Astrocyte (in vitro differentiated cells and primary cell): ENCODE measurements around the gene IFT172. TPM values are rescaled to one million over a fixed set of nuclear protein-coding genes. Genes with fewer than 3 reads are reported as not detected.

Experiments used
- DNase-seq: peaks from one replicate; pipeline ENCODE4 v3.0.0-alpha.2; 2010; ENCODE audit warnings: low read depth
- FAIRE-seq: peaks from 2 replicates; lab custom pipeline; 2011; peaks lifted over from hg19 to GRCh38; lab: Jason Lieb, UNC
- H2AFZ ChIP-seq: 2 replicates; pipeline ENCODE4 v1.6.0; 2012; ENCODE audit warnings: low read depth, low read length, inconsistent platforms
- H3K27ac ChIP-seq: 2 replicates; pipeline ENCODE4 v1.5.1; 2011; ENCODE audit warnings: low read depth, low read length, inconsistent platforms
- H3K27me3 ChIP-seq: 2 replicates; pipeline ENCODE4 v1.6.0; 2011; ENCODE audit warnings: low read length, inconsistent platforms; ENCODE audit not compliant: insufficient read depth
- H3K36me3 ChIP-seq: 2 replicates; pipeline ENCODE4 v1.5.1; 2011; ENCODE audit warnings: low read length, inconsistent platforms; ENCODE audit not compliant: insufficient read depth
- H3K4me1 ChIP-seq: 2 replicates; pipeline ENCODE4 v1.5.1; 2011; ENCODE audit warnings: low read length, inconsistent platforms; ENCODE audit not compliant: insufficient read depth
- H3K4me2 ChIP-seq: 2 replicates; pipeline ENCODE4 v1.6.0; 2012; ENCODE audit warnings: low read length, inconsistent platforms
- H3K4me3 ChIP-seq: 2 replicates; pipeline ENCODE4 v1.5.1; 2011; ENCODE audit warnings: low read depth, mild to moderate bottlenecking, low read length, inconsistent platforms; ENCODE audit not compliant: insufficient read depth
- H3K79me2 ChIP-seq: 2 replicates; pipeline ENCODE4 v1.6.0; 2012; ENCODE audit warnings: mild to moderate bottlenecking, low read length, inconsistent platforms; ENCODE audit not compliant: insufficient read depth
- H3K9ac ChIP-seq: 2 replicates; pipeline ENCODE4 v1.6.0; 2012; ENCODE audit warnings: mild to moderate bottlenecking, low read length, inconsistent platforms
- H3K9me3 ChIP-seq: 2 replicates; pipeline ENCODE4 v1.5.1; 2012; ENCODE audit warnings: low read depth, mild to moderate bottlenecking, low read length, inconsistent platforms; ENCODE audit not compliant: insufficient read depth
- H4K20me1 ChIP-seq: 2 replicates; pipeline ENCODE4 v1.6.0; 2012; ENCODE audit warnings: low read length, inconsistent platforms; ENCODE audit not compliant: insufficient read depth
- H3K27ac Mint-ChIP-seq: one replicate; pipeline ENCODE4 v1.8.0; 2021; ENCODE audit warnings: mild to moderate bottlenecking, mixed read lengths; ENCODE audit not compliant: unreplicated experiment
- H3K27me3 Mint-ChIP-seq: one replicate; pipeline ENCODE4 v1.8.0; 2021; ENCODE audit warnings: low read depth, mixed read lengths; ENCODE audit not compliant: unreplicated experiment
- H3K36me3 Mint-ChIP-seq: one replicate; pipeline ENCODE4 v1.8.0; 2021; ENCODE audit warnings: low read depth, mixed read lengths; ENCODE audit not compliant: unreplicated experiment
- H3K4me1 Mint-ChIP-seq: one replicate; pipeline ENCODE4 v1.8.0; 2021; ENCODE audit warnings: low read depth, mixed read lengths; ENCODE audit not compliant: unreplicated experiment
- H3K4me3 Mint-ChIP-seq: one replicate; pipeline ENCODE4 v1.8.0; 2021; ENCODE audit warnings: mild to moderate bottlenecking, moderate library complexity, mixed read lengths; ENCODE audit not compliant: unreplicated experiment
- H3K9me3 Mint-ChIP-seq: one replicate; pipeline ENCODE4 v1.8.0; 2021; ENCODE audit warnings: mild to moderate bottlenecking, mixed read lengths; ENCODE audit not compliant: unreplicated experiment
- EZH2 ChIP-seq: IDR thresholded peaks from 2 replicates; pipeline ENCODE4 v1.6.1; 2012; ENCODE audit warnings: mild to moderate bottlenecking, low read length, inconsistent platforms; ENCODE audit not compliant: insufficient read depth
- total RNA-seq: library from RNA; stranded (reverse); gene quantifications from 2 replicates; pipeline ENCODE4 v1.2.1, GENCODE V29; 2021
- TF ChIP-seq, protein P1 (sequence below): IDR thresholded peaks from 2 replicates; pipeline ENCODE4 v1.5.1; 2011; ENCODE audit warnings: low read depth, mild to moderate bottlenecking, inconsistent platforms, low read length, moderate library complexity; ENCODE audit not compliant: insufficient read depth

IFT172 gene
- total RNA-seq, 1 donor from 2014 or later, result 15.4 TPM

DNA sequence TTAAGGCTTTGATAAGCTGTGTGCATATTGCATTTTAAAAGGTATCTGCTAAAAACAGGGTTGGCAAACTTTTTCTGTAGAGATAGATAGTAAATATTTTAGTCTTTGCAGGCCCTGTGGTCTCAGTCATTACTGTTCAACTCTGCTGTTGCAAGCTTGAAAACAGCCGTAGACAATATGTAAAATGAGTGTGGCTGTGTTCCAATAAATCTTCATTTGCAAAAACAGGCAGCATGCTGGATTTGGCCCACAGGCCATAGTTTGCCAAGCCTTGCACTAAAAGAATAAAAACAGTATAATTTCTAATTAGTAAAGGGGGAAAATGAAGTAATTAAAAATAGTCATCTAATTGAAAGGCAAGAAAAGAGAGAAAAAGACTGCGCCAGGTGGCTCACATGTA is 42.4 kb upstream of the IFT172 start:
- Mint-ChIP-seq H3K27ac (no peak overlapping the region), H3K4me3 (no peak overlapping the region), H3K4me1 (no peaks in the 10 kb centered on the region), H3K9me3 (peaks cover 1% of the 10 kb centered on the region), H3K27me3 (peaks cover 11% of the 10 kb centered on the region), H3K36me3 (no peaks in the 10 kb centered on the region)
- no peaks in the 10 kb centered on the region for H3K9me3 ChIP-seq
- H2AFZ ChIP-seq, result no peak overlapping the region
- TF ChIP-seq, protein P1, sequence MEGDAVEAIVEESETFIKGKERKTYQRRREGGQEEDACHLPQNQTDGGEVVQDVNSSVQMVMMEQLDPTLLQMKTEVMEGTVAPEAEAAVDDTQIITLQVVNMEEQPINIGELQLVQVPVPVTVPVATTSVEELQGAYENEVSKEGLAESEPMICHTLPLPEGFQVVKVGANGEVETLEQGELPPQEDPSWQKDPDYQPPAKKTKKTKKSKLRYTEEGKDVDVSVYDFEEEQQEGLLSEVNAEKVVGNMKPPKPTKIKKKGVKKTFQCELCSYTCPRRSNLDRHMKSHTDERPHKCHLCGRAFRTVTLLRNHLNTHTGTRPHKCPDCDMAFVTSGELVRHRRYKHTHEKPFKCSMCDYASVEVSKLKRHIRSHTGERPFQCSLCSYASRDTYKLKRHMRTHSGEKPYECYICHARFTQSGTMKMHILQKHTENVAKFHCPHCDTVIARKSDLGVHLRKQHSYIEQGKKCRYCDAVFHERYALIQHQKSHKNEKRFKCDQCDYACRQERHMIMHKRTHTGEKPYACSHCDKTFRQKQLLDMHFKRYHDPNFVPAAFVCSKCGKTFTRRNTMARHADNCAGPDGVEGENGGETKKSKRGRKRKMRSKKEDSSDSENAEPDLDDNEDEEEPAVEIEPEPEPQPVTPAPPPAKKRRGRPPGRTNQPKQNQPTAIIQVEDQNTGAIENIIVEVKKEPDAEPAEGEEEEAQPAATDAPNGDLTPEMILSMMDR, result no peak
- TF ChIP-seq EZH2, result no peak
- no peak overlapping the region for H3K4me3 ChIP-seq
- no peak overlapping the region for H3K4me2 ChIP-seq
- H3K4me1 ChIP-seq, result no peaks in the 10 kb centered on the region
- FAIRE-seq (no peak), DNase-seq (no peak)
- H3K36me3 ChIP-seq, result no peaks in the 10 kb centered on the region
- H3K9ac ChIP-seq, result no peak overlapping the region
- H3K27me3 ChIP-seq, result peaks cover 2% of the 10 kb centered on the region
- H4K20me1 ChIP-seq, result no peaks in the 10 kb centered on the region
- H3K79me2 ChIP-seq, result no peaks in the 10 kb centered on the region
- no peak overlapping the region for H3K27ac ChIP-seq

DNA sequence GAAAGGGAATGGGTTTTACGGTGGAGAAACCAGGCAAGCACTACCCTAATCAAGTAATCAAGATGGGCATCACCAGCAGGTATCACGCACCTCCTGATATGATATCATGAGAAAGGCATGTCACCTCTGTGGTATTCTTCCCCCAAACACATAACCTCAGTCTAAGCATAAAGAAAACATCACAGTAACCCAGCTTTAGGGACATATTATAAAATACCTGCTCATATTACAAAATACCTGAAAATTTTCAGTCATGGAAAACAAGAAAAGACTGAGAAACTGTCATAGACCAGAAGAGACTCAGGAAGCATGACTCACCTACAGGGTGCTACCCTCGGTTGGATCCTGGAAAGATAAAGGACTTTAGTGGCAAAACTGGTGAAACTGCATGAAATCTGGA is 37.6 kb upstream of the IFT172 start:
- no peak overlapping the region for H2AFZ ChIP-seq
- no peaks in the 10 kb centered on the region for H3K4me1 Mint-ChIP-seq
- H3K36me3 ChIP-seq, result no peaks in the 10 kb centered on the region
- FAIRE-seq (no peak), DNase-seq (peak; percentile 5)
- H3K4me1 ChIP-seq, result no peaks in the 10 kb centered on the region
- H3K4me3 ChIP-seq, result no peak overlapping the region
- no peak overlapping the region for H3K4me2 ChIP-seq
- no peaks in the 10 kb centered on the region for H3K79me2 ChIP-seq
- no peak overlapping the region for H3K9ac ChIP-seq
- H3K27me3 ChIP-seq, result no peaks in the 10 kb centered on the region
- no peak overlapping the region for H3K27ac ChIP-seq
- H3K9me3 ChIP-seq, result no peaks in the 10 kb centered on the region
- H3K27me3 Mint-ChIP-seq, result peaks cover 13% of the 10 kb centered on the region
- no peak for TF ChIP-seq EZH2
- TF ChIP-seq, protein P1, result no peak
- no peak overlapping the region for H3K4me3 Mint-ChIP-seq
- H3K27ac Mint-ChIP-seq, result no peak overlapping the region
- no peaks in the 10 kb centered on the region for H3K36me3 Mint-ChIP-seq
- H3K9me3 Mint-ChIP-seq, result peaks cover 1% of the 10 kb centered on the region
- no peaks in the 10 kb centered on the region for H4K20me1 ChIP-seq

DNA sequence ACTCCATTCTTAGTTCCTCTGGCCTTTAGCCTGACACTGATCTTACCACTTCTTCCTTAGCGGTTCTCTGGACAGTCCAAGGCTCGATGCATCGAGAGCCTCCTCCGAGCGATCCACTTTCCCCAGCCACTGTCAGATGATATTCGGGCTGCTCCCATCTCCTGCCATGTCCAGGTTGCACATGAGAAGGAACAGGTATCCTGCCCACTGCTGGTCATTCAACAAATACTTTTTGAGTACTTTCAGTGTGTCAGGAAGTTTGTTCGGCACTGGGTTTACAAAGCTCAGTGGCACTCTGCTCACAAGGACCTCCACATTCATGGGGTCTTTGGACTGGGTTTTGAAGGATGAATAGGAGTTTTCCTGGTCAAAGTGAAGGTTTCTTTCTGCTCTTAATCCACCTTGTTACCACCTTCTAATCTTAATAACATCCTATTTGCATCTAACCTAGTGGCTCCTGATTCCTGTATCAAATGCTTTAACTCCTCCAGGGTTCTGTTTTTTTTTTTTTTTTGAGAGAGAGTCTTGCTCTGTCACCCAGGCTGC is 32.9 kb upstream of the IFT172 start:
- FAIRE-seq, result no peak
- H3K4me3 Mint-ChIP-seq, result no peak overlapping the region

More for the DNA sequence above, 32.9 kb upstream of the IFT172 start:
- Histone ChIP-seq H3K36me3 (no peaks in the 10 kb centered on the region), H3K4me2 (no peak overlapping the region), H3K9me3 (no peaks in the 10 kb centered on the region), H3K27me3 (no peaks in the 10 kb centered on the region), H3K9ac (no peak overlapping the region), H4K20me1 (no peaks in the 10 kb centered on the region), H3K27ac (no peak overlapping the region), H3K4me3 (no peak overlapping the region), H3K4me1 (no peaks in the 10 kb centered on the region), H3K79me2 (no peaks in the 10 kb centered on the region), H2AFZ (no peak overlapping the region)
- Mint-ChIP-seq H3K27me3 (peaks cover 19% of the 10 kb centered on the region), H3K27ac (no peak overlapping the region), H3K4me1 (no peaks in the 10 kb centered on the region), H3K9me3 (no peaks in the 10 kb centered on the region), H3K36me3 (no peaks in the 10 kb centered on the region)
- no peak for TF ChIP-seq EZH2
- TF ChIP-seq, protein P1, result no peak
- DNase-seq, result no peak
